Astrocyte (in vitro differentiated cells and primary cell): Measurements from ENCODE around the gene MRS2.
"Not testable (repeated sequence)": the region's sequence is repeated elsewhere in the genome, so short reads cannot be mapped to it uniquely, and the experiment has no call there.

Experiments
- EZH2 ChIP-seq: IDR thresholded peaks from 2 replicates; pipeline ENCODE4 v1.6.1; 2012; ENCODE audit warnings: mild to moderate bottlenecking, low read length, inconsistent platforms; ENCODE audit not compliant: insufficient read depth
- TF ChIP-seq, protein P1 (sequence below): IDR thresholded peaks from 2 replicates; pipeline ENCODE4 v1.5.1; 2011; ENCODE audit warnings: low read depth, mild to moderate bottlenecking, inconsistent platforms, low read length, moderate library complexity; ENCODE audit not compliant: insufficient read depth

DNA sequence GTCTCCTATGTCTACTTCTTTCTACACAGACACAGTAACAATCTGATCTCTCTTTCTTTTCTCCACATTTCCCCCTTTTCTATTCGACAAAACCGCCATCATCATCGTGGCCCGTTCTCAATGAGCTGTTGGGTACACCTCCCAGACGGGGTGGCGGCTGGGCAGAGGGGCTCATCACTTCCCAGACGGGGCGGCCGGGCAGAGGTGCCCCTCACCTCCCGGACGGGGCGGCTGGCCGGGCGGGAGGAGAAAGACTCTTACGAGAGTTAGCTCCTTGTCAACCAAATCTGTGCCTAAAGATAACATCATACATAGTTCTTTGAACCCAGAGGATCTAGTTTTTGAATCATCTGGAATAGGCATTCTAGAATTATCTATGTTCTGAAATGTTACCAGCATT is 11.8 kb downstream of the MRS2 start:
- TF ChIP-seq, protein P1, sequence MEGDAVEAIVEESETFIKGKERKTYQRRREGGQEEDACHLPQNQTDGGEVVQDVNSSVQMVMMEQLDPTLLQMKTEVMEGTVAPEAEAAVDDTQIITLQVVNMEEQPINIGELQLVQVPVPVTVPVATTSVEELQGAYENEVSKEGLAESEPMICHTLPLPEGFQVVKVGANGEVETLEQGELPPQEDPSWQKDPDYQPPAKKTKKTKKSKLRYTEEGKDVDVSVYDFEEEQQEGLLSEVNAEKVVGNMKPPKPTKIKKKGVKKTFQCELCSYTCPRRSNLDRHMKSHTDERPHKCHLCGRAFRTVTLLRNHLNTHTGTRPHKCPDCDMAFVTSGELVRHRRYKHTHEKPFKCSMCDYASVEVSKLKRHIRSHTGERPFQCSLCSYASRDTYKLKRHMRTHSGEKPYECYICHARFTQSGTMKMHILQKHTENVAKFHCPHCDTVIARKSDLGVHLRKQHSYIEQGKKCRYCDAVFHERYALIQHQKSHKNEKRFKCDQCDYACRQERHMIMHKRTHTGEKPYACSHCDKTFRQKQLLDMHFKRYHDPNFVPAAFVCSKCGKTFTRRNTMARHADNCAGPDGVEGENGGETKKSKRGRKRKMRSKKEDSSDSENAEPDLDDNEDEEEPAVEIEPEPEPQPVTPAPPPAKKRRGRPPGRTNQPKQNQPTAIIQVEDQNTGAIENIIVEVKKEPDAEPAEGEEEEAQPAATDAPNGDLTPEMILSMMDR = not testable (repeated sequence)
- not testable (repeated sequence) for TF ChIP-seq EZH2
